Osteoblast (primary cell): ENCODE data around the gene DNMT3A. TPM values are rescaled to one million over a fixed set of nuclear protein-coding genes. Genes with fewer than 3 reads are reported as not detected.

Source experiments
- DNase-seq: peaks from one replicate; pipeline ENCODE4 v3.0.0; 2011; ENCODE audit warnings: low spot score, mixed read lengths; ENCODE audit not compliant: insufficient read length; ENCODE audit errors: missing footprints
- H2AFZ ChIP-seq: 2 replicates; pipeline ENCODE4 v1.6.0; 2011; ENCODE audit warnings: mild to moderate bottlenecking, low read length
- H3K27ac ChIP-seq: 2 replicates; pipeline ENCODE4 v1.5.1; 2011; ENCODE audit warnings: mild to moderate bottlenecking, low read depth, low read length, moderate library complexity
- H3K27me3 ChIP-seq: 2 replicates; pipeline ENCODE4 v1.6.0; 2012; ENCODE audit warnings: mild to moderate bottlenecking, control low read depth, inconsistent platforms, low read length, moderate library complexity; ENCODE audit not compliant: insufficient read depth
- H3K36me3 ChIP-seq: 2 replicates; pipeline ENCODE4 v1.5.1; 2011; ENCODE audit warnings: mild to moderate bottlenecking, low read length, control low read depth, moderate library complexity; ENCODE audit not compliant: insufficient read depth
- H3K4me1 ChIP-seq: 2 replicates; pipeline ENCODE4 v1.5.1; 2011; ENCODE audit warnings: mild to moderate bottlenecking, low read length, control low read depth, moderate library complexity; ENCODE audit not compliant: insufficient read depth
- H3K4me2 ChIP-seq: 2 replicates; pipeline ENCODE4 v1.6.0; 2011; ENCODE audit warnings: mild to moderate bottlenecking, low read length; ENCODE audit not compliant: insufficient read depth
- H3K4me3 ChIP-seq: fragments of 200-600 bp; sonication (generic); 3 replicates; pipeline ENCODE4 v1.5.1; 2012; ENCODE audit warnings: mild to moderate bottlenecking, low read length, inconsistent platforms; ENCODE audit not compliant: insufficient read depth
- H3K79me2 ChIP-seq: 2 replicates; pipeline ENCODE4 v1.6.0; 2012; ENCODE audit warnings: mild to moderate bottlenecking, low read length, control low read depth, inconsistent platforms; ENCODE audit not compliant: insufficient read depth
- H3K9me3 ChIP-seq: 2 replicates; pipeline ENCODE4 v1.5.1; 2011; ENCODE audit warnings: low read depth, low read length, control low read depth
- H4K20me1 ChIP-seq: 2 replicates; pipeline ENCODE4 v1.6.0; 2012; ENCODE audit warnings: mild to moderate bottlenecking, low read length, control low read depth; ENCODE audit not compliant: insufficient read depth
- CTCF ChIP-seq: IDR thresholded peaks from 2 replicates; pipeline ENCODE4 v1.5.1; 2011; ENCODE audit warnings: mild to moderate bottlenecking, low read depth, low read length, moderate library complexity; ENCODE audit errors: extremely low read depth
- total RNA-seq: library from RNA; depleted of rRNA; stranded (reverse); fragments of >200 nt; gene quantifications from 2 replicates; pipeline ENCODE4 v1.2.3, GENCODE V29; 2012

DNMT3A gene
- total RNA-seq, 1 donor: 18.5 TPM

- no peaks in the 10 kb centered on the region for H3K79me2 ChIP-seq
- DNase-seq: no peak
- TF ChIP-seq CTCF: no peak
- no peaks in the 10 kb centered on the region for H3K27me3 ChIP-seq
- H3K27ac ChIP-seq: no peak overlapping the region
- H4K20me1 ChIP-seq: peaks cover 43% of the 10 kb centered on the region
- no peak overlapping the region for H3K4me2 ChIP-seq
- H3K4me3 ChIP-seq: no peak overlapping the region
- peaks cover 3% of the 10 kb centered on the region for H3K4me1 ChIP-seq
- no peak overlapping the region for H2AFZ ChIP-seq
- no peaks in the 10 kb centered on the region for H3K36me3 ChIP-seq
- no peaks in the 10 kb centered on the region for H3K9me3 ChIP-seq
Observed at GRCh38 chr2:25308599-25308998, 33.1 kb downstream of the DNMT3A start.

DNA sequence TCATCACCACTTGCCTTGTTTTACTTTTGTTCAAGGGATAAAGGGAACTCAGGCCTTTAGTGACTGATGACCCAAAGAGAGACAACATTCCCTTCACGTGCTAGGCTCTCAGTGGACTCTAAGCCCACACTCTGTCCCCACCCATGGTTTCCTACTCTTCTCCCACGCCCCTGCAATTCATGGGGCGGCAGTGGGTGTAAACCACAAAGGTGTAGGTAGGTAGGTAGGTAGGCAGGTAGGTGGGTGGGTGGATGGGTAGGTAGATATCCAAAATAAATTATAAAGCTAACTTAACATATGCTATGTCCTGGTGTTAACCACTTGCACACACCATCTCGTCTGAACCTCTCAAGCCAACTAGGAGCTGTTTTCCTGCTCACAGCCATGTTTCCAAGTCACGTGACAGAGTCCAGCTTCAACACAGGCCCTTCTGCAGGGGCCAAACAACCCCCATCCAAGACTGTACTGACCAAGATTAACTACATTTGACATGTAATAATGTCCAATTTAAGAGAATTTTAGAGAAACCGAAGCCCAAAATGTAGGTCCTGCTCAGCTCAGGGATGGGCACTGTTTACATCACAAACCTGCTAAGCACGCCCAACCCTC lies 33.7 kb downstream of the DNMT3A start:
- Histone ChIP-seq H3K4me2 (no peak overlapping the region), H3K4me3 (no peak overlapping the region), H2AFZ (no peak overlapping the region), H3K4me1 (peaks cover 3% of the 10 kb centered on the region), H3K27ac (no peak overlapping the region), H3K9me3 (no peaks in the 10 kb centered on the region), H3K27me3 (no peaks in the 10 kb centered on the region), H3K79me2 (no peaks in the 10 kb centered on the region), H4K20me1 (peaks cover 48% of the 10 kb centered on the region), H3K36me3 (no peaks in the 10 kb centered on the region)
- no peak for DNase-seq
- TF ChIP-seq CTCF: no peak

DNA sequence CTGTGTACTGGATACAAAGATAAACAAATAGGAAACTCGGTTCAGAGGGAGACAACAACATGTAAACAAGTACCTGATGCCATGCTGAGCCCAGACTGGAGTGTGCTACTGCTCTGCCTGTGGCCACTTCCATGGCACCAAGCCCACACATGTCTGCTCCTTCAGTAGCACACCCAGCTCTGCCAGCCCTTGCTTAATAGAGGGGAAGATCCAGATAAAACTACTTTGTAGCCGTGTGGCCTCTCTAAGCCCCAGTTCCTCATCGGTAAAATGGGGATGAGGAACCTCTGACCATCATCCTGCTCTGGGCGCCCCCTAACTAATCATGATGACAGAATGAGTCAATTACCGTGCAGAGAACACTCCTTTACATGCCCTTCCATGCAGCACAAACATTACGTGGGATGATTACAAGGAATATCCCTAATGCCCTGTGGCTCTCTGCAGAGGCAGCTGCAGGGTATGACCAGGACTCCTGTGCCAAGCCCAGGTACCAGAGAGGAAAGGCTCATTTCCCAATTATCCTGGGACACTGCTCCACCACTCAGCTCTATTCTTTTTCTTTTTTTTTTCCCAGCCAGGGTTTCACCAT lies 34.9 kb downstream of the DNMT3A start:
- Histone ChIP-seq H4K20me1 (peaks cover 53% of the 10 kb centered on the region), H3K27ac (no peak overlapping the region), H3K79me2 (no peaks in the 10 kb centered on the region), H3K36me3 (no peaks in the 10 kb centered on the region), H3K9me3 (no peaks in the 10 kb centered on the region), H3K4me1 (peaks cover 6% of the 10 kb centered on the region), H3K27me3 (no peaks in the 10 kb centered on the region), H3K4me3 (no peak overlapping the region), H3K4me2 (no peak overlapping the region), H2AFZ (no peak overlapping the region)
- no peak for TF ChIP-seq CTCF
- no peak for DNase-seq

DNA sequence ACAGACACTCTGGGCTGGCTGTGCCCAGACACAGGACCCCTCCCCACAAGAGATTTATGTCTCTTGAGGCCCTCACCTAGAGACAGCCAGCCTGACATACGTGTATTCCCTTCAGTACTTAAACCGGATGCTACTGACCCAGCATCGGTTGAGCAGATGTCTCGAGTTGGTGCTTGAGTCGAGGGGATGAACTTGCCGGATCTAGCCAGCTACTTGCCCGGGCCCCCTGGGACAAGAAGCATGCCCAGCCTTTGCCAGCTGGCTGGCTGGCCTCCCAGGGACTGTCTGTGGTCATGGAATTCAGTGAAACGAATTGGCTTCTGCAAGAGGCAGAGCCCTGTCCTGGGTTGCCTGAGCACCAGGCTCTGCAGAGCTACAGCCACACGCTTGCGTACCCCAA lies 36.0 kb downstream of the DNMT3A start:
- Histone ChIP-seq H3K27me3 (no peaks in the 10 kb centered on the region), H3K9me3 (no peaks in the 10 kb centered on the region), H3K4me1 (peaks cover 14% of the 10 kb centered on the region), H3K36me3 (no peaks in the 10 kb centered on the region), H3K79me2 (no peaks in the 10 kb centered on the region), H4K20me1 (peaks cover 59% of the 10 kb centered on the region), H3K4me3 (no peak overlapping the region), H3K27ac (no peak overlapping the region), H3K4me2 (peak overlapping the region; percentile 9), H2AFZ (no peak overlapping the region)
- no peak for TF ChIP-seq CTCF
- peak; percentile 92 for DNase-seq
